Stimulated activated CD4-positive, alpha-beta T cell treated with anti-CD3 and anti-CD28 coated beads, Interleukin-12 subunit alpha, Interleukin-12 subunit beta, amount 100 ng/mL, for 24 hours (primary cell): ENCODE results near the gene SMLR1.

Experiments used
- DNase-seq, 2 experiments: peaks; one replicate each; pipeline ENCODE4 v3.0.0-alpha.2; 2020; ENCODE audit warnings: low read depth in 2 of 2

The SMLR1 gene

GRCh38 chr6:130851026-130851425 is 23.8 kb downstream of the SMLR1 start:
- no peak for DNase-seq

- DNase-seq = no peak
These were observed 25.8 kb downstream of the SMLR1 start for GRCh38 chr6:130852844-130853554.

- no peak for DNase-seq
These were observed 26.5 kb downstream of the SMLR1 start for GRCh38 chr6:130853555-130854183.

GRCh38 chr6:130858054-130858453 is 30.8 kb downstream of the SMLR1 start:
- no peak for DNase-seq

GRCh38 chr6:130858498-130859160 is 31.4 kb downstream of the SMLR1 start:
- no peak for DNase-seq

- DNase-seq = no peak
These were observed 32.1 kb downstream of the SMLR1 start for GRCh38 chr6:130859161-130859867.

GRCh38 chr6:130862370-130862769 is 35.2 kb downstream of the SMLR1 start:
- DNase-seq = no peak

- no peak for DNase-seq
These were observed 36.4 kb downstream of the SMLR1 start for GRCh38 chr6:130863415-130864230.

- no peak for DNase-seq
These were observed 37.1 kb downstream of the SMLR1 start for GRCh38 chr6:130864344-130864743.

- DNase-seq = no peak
These were observed 38.6 kb downstream of the SMLR1 start for GRCh38 chr6:130865793-130866192.

- no peak for DNase-seq
These were observed 42.5 kb downstream of the SMLR1 start for GRCh38 chr6:130869681-130870080.

GRCh38 chr6:130870179-130870880 is 43.1 kb downstream of the SMLR1 start:
- DNase-seq = no peak

- peak; percentile 21 to 67 for DNase-seq
These were observed 45.3 kb downstream of the SMLR1 start for GRCh38 chr6:130872250-130873095.

GRCh38 chr6:130873746-130874145 is 46.5 kb downstream of the SMLR1 start:
- DNase-seq = no peak

- no peak for DNase-seq
These were observed 52.6 kb downstream of the SMLR1 start for GRCh38 chr6:130879826-130880225.

GRCh38 chr6:130882370-130882769 is 55.2 kb downstream of the SMLR1 start:
- no peak for DNase-seq

- peak; percentile 44 to 53 for DNase-seq
These were observed 58.4 kb downstream of the SMLR1 start for GRCh38 chr6:130885392-130886192.
